Natural killer cell (primary cell): ENCODE data around the gene TRA2B. TPM values are rescaled to one million over a fixed set of nuclear protein-coding genes. Genes with fewer than 3 reads are reported as not detected.

Experiments used
- ATAC-seq, 3 donors: fragments of 150-1000 bp in 2 of 3; fragments of 200-7000 bp in 1 of 3; cut with Tn5 transposase; 1 replicate in 1 of 3; 2 replicates in 2 of 3; pipeline ENCODE4 v1.10.0; 2021; ENCODE audit warnings: mild to moderate bottlenecking in 2 of 3, moderate library complexity in 2 of 3
- DNase-seq, 2 donors: peaks; one replicate each; pipeline versions ENCODE4 v3.0.0 to v3.0.0-alpha.2; 2013 to 2021; ENCODE audit warnings: mixed read lengths in 1 of 2
- H3K27ac ChIP-seq: one replicate; pipeline ENCODE4 v1.5.1; 2013; ENCODE audit warnings: mild to moderate bottlenecking, low read length
- H3K27me3 ChIP-seq: one replicate; pipeline ENCODE4 v1.6.1; 2013; ENCODE audit warnings: low read length; ENCODE audit not compliant: control insufficient read depth, insufficient read depth
- H3K36me3 ChIP-seq: one replicate; pipeline ENCODE4 v1.6.1; 2013; ENCODE audit warnings: low read length; ENCODE audit not compliant: control insufficient read depth, insufficient read depth
- H3K4me1 ChIP-seq: one replicate; pipeline ENCODE4 v1.6.1; 2013; ENCODE audit warnings: low read length; ENCODE audit not compliant: control insufficient read depth, insufficient read depth
- H3K4me3 ChIP-seq: one replicate; pipeline ENCODE4 v1.5.1; 2013; ENCODE audit warnings: low read length
- H3K9me3 ChIP-seq: one replicate; pipeline ENCODE4 v1.6.1; 2013; ENCODE audit warnings: low read length; ENCODE audit not compliant: control insufficient read depth, insufficient read depth
- H3K27ac Mint-ChIP-seq, 2 donors: one replicate each; pipeline ENCODE4 v1.8.0; 2022; ENCODE audit warnings: mild to moderate bottlenecking in 2 of 2, mixed read lengths in 2 of 2, moderate library complexity in 1 of 2
- H3K27me3 Mint-ChIP-seq, 2 donors: one replicate each; pipeline ENCODE4 v1.8.0; 2022; ENCODE audit warnings: low read depth in 2 of 2, mixed read lengths in 2 of 2
- H3K36me3 Mint-ChIP-seq: one replicate; pipeline ENCODE4 v1.8.0; 2022; ENCODE audit warnings: mixed read lengths
- H3K4me1 Mint-ChIP-seq, 2 donors: one replicate each; pipeline ENCODE4 v1.8.0; 2022; ENCODE audit warnings: mixed read lengths in 2 of 2
- H3K4me3 Mint-ChIP-seq: one replicate; pipeline ENCODE4 v1.8.0; 2022; ENCODE audit warnings: mild to moderate bottlenecking, moderate library complexity, mixed read lengths
- H3K9me3 Mint-ChIP-seq, 2 donors: one replicate each; pipeline ENCODE4 v1.8.0; 2022; ENCODE audit warnings: mixed read lengths in 2 of 2
- WGBS: methylation state at CpG from one replicate; pipeline ENCODE4 v1.1.7; 2013; ENCODE audit warnings: missing lambda C conversion rate; ENCODE audit not compliant: insufficient coverage; 5-methylcytosine and 5-hydroxymethylcytosine counted together
- intact Hi-C: fragments of 100-400 bp; cut with micrococcal nuclease; formaldehyde crosslinking; loops from one replicate; pipeline ENCODE4 v1.14.2; 2022
- total RNA-seq, 4 donors: library from RNA; stranded (reverse); fragments of 120-200 nt in 1 of 4; gene quantifications; one replicate each; pipeline versions ENCODE4 v1.2.3 to v1.2.4, GENCODE V29; 2013 to 2022
- TF ChIP-seq, protein P1 (sequence below): fragments of 200-600 bp; IDR thresholded peaks from one replicate; pipeline ENCODE4 v1.8.0; 2022; ENCODE audit warnings: antibody characterized with exemption

The TRA2B gene
- total RNA-seq, 3 donors from 2014 or later (not counting 1 experiment from before 2014, with no cell fraction given): 565 to 669 (median 596) TPM

DNA sequence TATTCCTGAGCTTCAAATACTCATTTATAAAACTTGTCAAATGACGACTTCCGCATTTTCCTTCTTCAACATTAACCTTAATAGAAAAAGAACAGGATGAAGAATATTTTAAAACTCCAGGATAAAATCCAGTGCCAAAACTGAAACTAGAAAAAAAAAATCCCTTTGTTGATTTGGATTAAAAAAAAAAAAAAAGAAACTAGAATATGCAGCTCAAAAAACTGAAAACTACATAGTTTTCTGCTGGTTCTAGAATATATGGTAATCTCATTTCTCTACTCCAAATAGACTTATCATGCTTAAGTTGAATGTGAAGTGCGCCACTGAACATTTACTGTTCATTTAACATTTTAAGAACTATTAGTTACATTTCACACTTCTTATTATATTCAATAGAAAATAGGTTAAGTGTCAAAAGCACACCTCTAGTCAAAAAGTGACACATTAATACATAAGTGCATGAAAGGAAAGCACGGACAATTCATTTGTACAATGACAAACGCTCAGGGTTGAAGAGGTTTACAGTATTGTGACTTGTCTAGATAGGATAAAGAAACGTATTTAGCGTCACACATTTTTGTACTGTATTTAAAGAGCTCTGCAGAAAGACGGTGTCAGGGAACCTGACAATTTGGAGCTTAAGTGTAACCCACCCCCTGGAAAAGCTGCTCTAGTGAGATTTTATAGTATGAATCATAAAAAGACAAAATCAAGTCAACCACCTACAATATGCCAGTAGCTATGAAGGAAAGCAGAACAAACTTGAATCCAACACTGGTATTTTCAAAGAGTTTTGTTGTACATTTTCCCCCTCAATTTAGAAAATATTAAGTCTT is 5.8 kb downstream of the TRA2B start:
- H3K9me3 ChIP-seq: no peaks in the 10 kb centered on the region
- intact Hi-C loops: loop anchor here (5.0 to 10.0 kb wide), 2 partner anchors 267 to 345 kb away; partner anchors contain the start of gene SENP2
- H3K4me3 ChIP-seq: no peak overlapping the region
- H3K4me1 ChIP-seq: peaks cover 15% of the 10 kb centered on the region
- H3K27me3 ChIP-seq: no peaks in the 10 kb centered on the region
- Mint-ChIP-seq H3K9me3 (no peaks in the 10 kb centered on the region), H3K36me3 (peaks cover 2% of the 10 kb centered on the region), H3K27ac (peak overlapping the region; percentile 100), H3K4me3 (peak overlapping the region; percentile 80), H3K27me3 (no peaks in the 10 kb centered on the region), H3K4me1 (peaks cover 96 to 98% of the 10 kb centered on the region in 2 donors)
- 1% methylated on average over 5 of the region's 8 CpGs for WGBS
- DNase-seq: no peak
- TF ChIP-seq, protein P1, sequence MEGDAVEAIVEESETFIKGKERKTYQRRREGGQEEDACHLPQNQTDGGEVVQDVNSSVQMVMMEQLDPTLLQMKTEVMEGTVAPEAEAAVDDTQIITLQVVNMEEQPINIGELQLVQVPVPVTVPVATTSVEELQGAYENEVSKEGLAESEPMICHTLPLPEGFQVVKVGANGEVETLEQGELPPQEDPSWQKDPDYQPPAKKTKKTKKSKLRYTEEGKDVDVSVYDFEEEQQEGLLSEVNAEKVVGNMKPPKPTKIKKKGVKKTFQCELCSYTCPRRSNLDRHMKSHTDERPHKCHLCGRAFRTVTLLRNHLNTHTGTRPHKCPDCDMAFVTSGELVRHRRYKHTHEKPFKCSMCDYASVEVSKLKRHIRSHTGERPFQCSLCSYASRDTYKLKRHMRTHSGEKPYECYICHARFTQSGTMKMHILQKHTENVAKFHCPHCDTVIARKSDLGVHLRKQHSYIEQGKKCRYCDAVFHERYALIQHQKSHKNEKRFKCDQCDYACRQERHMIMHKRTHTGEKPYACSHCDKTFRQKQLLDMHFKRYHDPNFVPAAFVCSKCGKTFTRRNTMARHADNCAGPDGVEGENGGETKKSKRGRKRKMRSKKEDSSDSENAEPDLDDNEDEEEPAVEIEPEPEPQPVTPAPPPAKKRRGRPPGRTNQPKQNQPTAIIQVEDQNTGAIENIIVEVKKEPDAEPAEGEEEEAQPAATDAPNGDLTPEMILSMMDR: no peak
- peak in 2 of 3 donors; percentile 12 to 19 for ATAC-seq
- peak overlapping the region; percentile 2 for H3K27ac ChIP-seq
- H3K36me3 ChIP-seq: peaks cover 17% of the 10 kb centered on the region

DNA sequence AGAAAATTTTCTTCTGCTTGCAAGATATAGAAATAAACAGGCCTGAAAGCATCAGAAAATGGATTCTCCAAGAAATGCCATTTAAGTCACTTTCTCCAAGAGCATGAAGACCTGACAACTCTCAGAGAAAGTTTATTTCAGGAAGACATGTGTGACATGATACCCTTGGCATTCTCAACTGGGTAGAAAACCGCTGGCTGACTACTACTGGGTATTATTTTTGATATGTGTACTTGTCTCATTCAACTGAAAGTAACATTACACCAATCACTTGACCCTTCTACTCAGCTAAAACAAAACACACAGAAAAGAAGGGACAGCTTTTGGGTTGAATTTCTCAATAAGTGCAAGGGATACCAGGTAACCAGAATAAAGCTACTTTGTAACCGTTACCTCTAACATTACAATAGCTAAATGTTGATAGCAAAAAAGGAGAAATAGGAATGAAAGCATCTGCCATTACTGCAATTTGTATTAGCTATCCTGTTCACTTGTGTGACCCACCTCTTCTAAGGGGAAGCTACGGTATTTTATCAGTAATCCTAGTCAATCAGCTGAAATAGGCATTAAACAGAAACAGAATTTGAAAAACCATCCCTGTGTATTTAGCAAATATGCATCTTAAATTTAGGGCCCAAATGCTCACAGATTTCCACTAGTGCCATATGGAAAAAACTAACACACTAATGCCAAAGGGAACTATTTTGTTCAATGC is 7.3 kb downstream of the TRA2B start:
- Histone ChIP-seq H3K27me3 (no peaks in the 10 kb centered on the region), H3K9me3 (no peaks in the 10 kb centered on the region), H3K4me1 (peaks cover 19% of the 10 kb centered on the region), H3K27ac (no peak overlapping the region), H3K36me3 (peaks cover 29% of the 10 kb centered on the region), H3K4me3 (no peak overlapping the region)
- H3K4me1 Mint-ChIP-seq: peaks cover 98 to 99% of the 10 kb centered on the region in 2 donors
- peak overlapping the region; percentile 80 for H3K4me3 Mint-ChIP-seq
- no peaks in the 10 kb centered on the region for H3K9me3 Mint-ChIP-seq
- WGBS: 13% methylated on average over 1 of the region's 3 CpGs
- ATAC-seq (no peak), DNase-seq (no peak)
- TF ChIP-seq, protein P1: no peak
- intact Hi-C loops: loop anchor here (5.0 to 10.0 kb wide), 2 partner anchors 266 to 343 kb away; partner anchors contain the start of gene SENP2
- no peaks in the 10 kb centered on the region for H3K27me3 Mint-ChIP-seq
- H3K36me3 Mint-ChIP-seq: peaks cover 11% of the 10 kb centered on the region
- H3K27ac Mint-ChIP-seq: peak overlapping the region; percentile 80 to 100

DNA sequence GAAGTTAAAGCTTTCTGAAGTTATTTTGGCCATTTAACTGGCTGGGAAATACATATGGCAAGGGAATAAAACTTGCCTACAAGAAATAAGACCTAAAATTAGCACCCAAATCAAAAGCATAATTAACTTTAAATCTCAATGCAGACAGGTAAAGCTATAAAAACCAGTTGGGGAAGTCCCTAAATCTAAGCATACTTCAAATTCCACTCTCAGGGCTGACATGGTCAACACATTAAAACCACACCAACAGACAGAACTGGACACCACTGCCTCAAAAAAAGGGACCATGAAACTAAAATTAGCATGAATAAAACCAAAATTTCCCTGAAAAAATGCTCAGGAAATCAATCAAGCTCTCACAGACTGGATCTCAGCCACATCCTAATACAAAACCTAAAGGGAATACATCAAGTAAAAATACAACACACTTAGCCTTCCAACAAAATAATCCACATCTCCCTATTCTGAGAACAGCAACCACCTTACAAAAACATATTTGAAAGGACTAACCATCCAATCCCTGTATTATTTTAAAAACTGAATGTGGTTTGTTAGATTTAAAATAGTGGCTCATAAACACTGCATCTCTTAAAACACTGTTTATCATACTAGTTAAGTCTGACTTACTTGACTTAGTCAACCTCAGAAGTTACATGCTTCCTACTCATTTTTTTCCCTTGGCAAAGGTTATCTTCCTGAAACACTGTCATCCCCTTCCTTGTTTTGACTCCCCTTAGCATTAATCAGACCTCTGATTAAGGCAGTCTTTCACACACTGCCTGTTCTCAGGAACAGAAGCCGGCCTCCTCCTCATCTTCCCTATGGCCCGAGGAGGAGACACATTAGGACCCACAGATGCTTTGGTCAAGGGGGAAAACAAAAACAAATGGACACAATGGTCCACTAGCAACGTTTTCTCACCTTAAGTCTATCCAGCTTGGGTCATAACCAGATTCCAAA is 8.3 kb downstream of the TRA2B start:
- Histone ChIP-seq H3K36me3 (peaks cover 40% of the 10 kb centered on the region), H3K9me3 (no peaks in the 10 kb centered on the region), H3K4me1 (peaks cover 22% of the 10 kb centered on the region), H3K27me3 (no peaks in the 10 kb centered on the region), H3K27ac (peak overlapping the region; percentile 46), H3K4me3 (no peak overlapping the region)
- WGBS: 19% methylated on average over 3 of the region's 3 CpGs
- DNase-seq (no peak), ATAC-seq (peak in 1 of 3 donors; percentile 20)
- TF ChIP-seq, protein P1: no peak
- Mint-ChIP-seq H3K9me3 (no peaks in the 10 kb centered on the region), H3K27ac (peak overlapping the region; percentile 80 to 100), H3K36me3 (peaks cover 21% of the 10 kb centered on the region), H3K27me3 (no peaks in the 10 kb centered on the region), H3K4me1 (peaks cover 97 to 99% of the 10 kb centered on the region in 2 donors), H3K4me3 (peak overlapping the region; percentile 80)
- intact Hi-C loops: loop anchor here (2.0 to 10.0 kb wide), 3 partner anchors 15 to 342 kb away; partner anchors contain the start of gene SENP2
